ENCODE measurements around the gene FKBP14. TPM values are rescaled to one million over a fixed set of nuclear protein-coding genes. Genes with fewer than 3 reads are reported as not detected.

The FKBP14 gene
- total RNA-seq, 6 experiments from 2014 or later, result 4.0 to 8.7 (median 5.2) TPM

- ATAC-seq (no peak), DNase-seq (no peak)
- Histone ChIP-seq H3K27ac (no peak overlapping the region), H3K9me3 (no peaks in the 10 kb centered on the region), H3K36me3 (peaks cover 0 to 4% (median 0%) of the 10 kb centered on the region in 4 donors), H3K4me3 (no peak overlapping the region), H3K27me3 (no peaks in the 10 kb centered on the region), H3K4me1 (peaks cover 0 to under 1% (median under 1%) of the 10 kb centered on the region in 4 donors)
- intact Hi-C loops (cut with DNase I), result no loop called here
- no peak for TF ChIP-seq CTCF (IDR thresholded peaks at IDR 0.05)
- TF ChIP-seq POLR2A (IDR thresholded peaks at IDR 0.05), result no peak
Observed at GRCh38 chr7:30040938-30041337, 14.4 kb upstream of the FKBP14 start.

GRCh38 chr7:30038196-30038980, 11.9 kb upstream of the FKBP14 start:
- Histone ChIP-seq H3K27ac (no peak overlapping the region), H3K36me3 (no peaks in the 10 kb centered on the region), H3K4me1 (peaks cover 0 to 7% (median 2%) of the 10 kb centered on the region in 4 donors), H3K9me3 (no peaks in the 10 kb centered on the region), H3K4me3 (no peak overlapping the region), H3K27me3 (no peaks in the 10 kb centered on the region)
- TF ChIP-seq CTCF (IDR thresholded peaks at IDR 0.05), result no peak
- no peak for TF ChIP-seq POLR2A (IDR thresholded peaks at IDR 0.05)
- DNase-seq, result no peak
- 65% methylated on average over 3 of the region's 3 CpGs for WGBS (ENCODE audit: insufficient coverage, low coverage, low lambda C conversion rate, missing lambda C conversion rate)
- no peak for ATAC-seq
- intact Hi-C loops (cut with DNase I), result no loop called here

- Histone ChIP-seq H3K4me1 (peaks cover 0 to 7% (median 2%) of the 10 kb centered on the region in 4 donors), H3K4me3 (no peak overlapping the region), H3K27ac (no peak overlapping the region), H3K27me3 (no peaks in the 10 kb centered on the region), H3K9me3 (no peaks in the 10 kb centered on the region), H3K36me3 (no peaks in the 10 kb centered on the region)
- TF ChIP-seq CTCF (IDR thresholded peaks at IDR 0.05), result no peak
- TF ChIP-seq POLR2A (IDR thresholded peaks at IDR 0.05), result no peak
- 26% methylated on average over 2 of the region's 2 CpGs for WGBS (ENCODE audit: insufficient coverage, low coverage, low lambda C conversion rate, missing lambda C conversion rate)
- DNase-seq, result no peak
- ATAC-seq, result no peak
- intact Hi-C loops (cut with DNase I), result no loop called here
Observed at GRCh38 chr7:30036220-30036619, 9.7 kb upstream of the FKBP14 start.

GRCh38 chr7:30034501-30034900, 8.0 kb upstream of the FKBP14 start:
- WGBS (ENCODE audit: insufficient coverage, low coverage, low lambda C conversion rate, missing lambda C conversion rate), result 64% methylated on average over 3 of the region's 3 CpGs
- H3K36me3 ChIP-seq, result no peaks in the 10 kb centered on the region

More at GRCh38 chr7:30034501-30034900, 8.0 kb upstream of the FKBP14 start:
- TF ChIP-seq POLR2A (IDR thresholded peaks at IDR 0.05) (no peak), CTCF (IDR thresholded peaks at IDR 0.05) (no peak)
- ATAC-seq (no peak), DNase-seq (no peak)
- H3K27me3 ChIP-seq, result no peaks in the 10 kb centered on the region
- no peaks in the 10 kb centered on the region for H3K9me3 ChIP-seq
- no peak overlapping the region for H3K4me3 ChIP-seq
- H3K27ac ChIP-seq, result no peak overlapping the region
- intact Hi-C loops (cut with DNase I), result no loop called here
- H3K4me1 ChIP-seq, result peaks cover 0 to 10% (median 3%) of the 10 kb centered on the region in 4 donors

All from right lobe of liver (tissue), 6 donors.